Duodenal mucosa (tissue), 2 donors: Measurements from ENCODE around the gene AFP.

Experiments
- H3K27ac ChIP-seq: one replicate; pipeline ENCODE4 v1.7.0; 2013; ENCODE audit warnings: low read depth, low read length
- H3K27me3 ChIP-seq, 2 donors: one replicate each; pipeline ENCODE4 v1.7.0; 2013; ENCODE audit warnings: low read length in 2 of 2, control low read depth in 1 of 2; ENCODE audit not compliant: insufficient read depth in 2 of 2, control insufficient read depth in 1 of 2
- H3K36me3 ChIP-seq, 2 donors: one replicate each; pipeline ENCODE4 v1.7.0; 2013; ENCODE audit warnings: low read length in 2 of 2, control low read depth in 1 of 2; ENCODE audit not compliant: insufficient read depth in 2 of 2, control insufficient read depth in 1 of 2
- H3K4me1 ChIP-seq, 2 donors: one replicate each; pipeline ENCODE4 v1.7.0; 2013; ENCODE audit warnings: low read length in 2 of 2, control low read depth in 1 of 2; ENCODE audit not compliant: insufficient read depth in 2 of 2, control insufficient read depth in 1 of 2
- H3K4me3 ChIP-seq, 2 donors: one replicate each; pipeline ENCODE4 v1.7.0; 2013; ENCODE audit warnings: low read length in 2 of 2, low read depth in 1 of 2
- H3K9ac ChIP-seq, 2 donors: one replicate each; pipeline ENCODE4 v1.7.0; 2013; ENCODE audit warnings: low read length in 2 of 2, low read depth in 1 of 2
- H3K9me3 ChIP-seq, 2 donors: one replicate each; pipeline ENCODE4 v1.7.0; 2013; ENCODE audit warnings: low read length in 2 of 2, control low read depth in 1 of 2; ENCODE audit not compliant: control insufficient read depth in 1 of 2

AFP gene

GRCh38 chr4:73422458-73422752 is 13.6 kb upstream of the AFP start:
- no peak overlapping the region for H3K4me3 ChIP-seq
- no peaks in the 10 kb centered on the region for H3K36me3 ChIP-seq
- H3K27me3 ChIP-seq, result no peaks in the 10 kb centered on the region
- no peaks in the 10 kb centered on the region for H3K9me3 ChIP-seq
- no peak overlapping the region for H3K9ac ChIP-seq
- H3K4me1 ChIP-seq, result no peaks in the 10 kb centered on the region
- H3K27ac ChIP-seq, result no peak overlapping the region

- Histone ChIP-seq H3K4me3 (no peak overlapping the region), H3K4me1 (no peaks in the 10 kb centered on the region), H3K9me3 (no peaks in the 10 kb centered on the region), H3K27me3 (no peaks in the 10 kb centered on the region), H3K36me3 (no peaks in the 10 kb centered on the region), H3K9ac (no peak overlapping the region), H3K27ac (no peak overlapping the region)
Observed at GRCh38 chr4:73423184-73423583, 12.8 kb upstream of the AFP start.

DNA sequence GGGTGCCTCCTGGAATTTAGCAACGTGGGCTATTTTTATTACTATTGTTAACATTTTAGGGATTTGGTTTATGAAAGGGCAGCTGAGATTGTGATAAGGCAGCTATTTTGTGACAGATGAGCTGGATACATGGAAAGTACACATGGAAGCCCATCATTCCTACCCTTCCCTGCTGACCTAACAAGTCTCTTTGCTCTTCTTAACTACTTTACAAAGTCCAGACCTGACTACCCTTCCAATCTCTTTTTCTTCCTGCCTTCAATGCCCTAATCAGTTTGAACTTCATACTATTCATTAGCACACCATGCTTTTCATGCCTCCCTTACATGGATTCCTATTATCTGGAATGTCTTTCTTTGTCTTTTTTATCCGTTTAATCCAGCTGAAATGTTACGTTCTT is 9.4 kb upstream of the AFP start:
- Histone ChIP-seq H3K9me3 (no peaks in the 10 kb centered on the region), H3K4me1 (no peaks in the 10 kb centered on the region), H3K4me3 (no peak overlapping the region), H3K27me3 (no peaks in the 10 kb centered on the region), H3K27ac (no peak overlapping the region), H3K36me3 (no peaks in the 10 kb centered on the region), H3K9ac (no peak overlapping the region)

DNA sequence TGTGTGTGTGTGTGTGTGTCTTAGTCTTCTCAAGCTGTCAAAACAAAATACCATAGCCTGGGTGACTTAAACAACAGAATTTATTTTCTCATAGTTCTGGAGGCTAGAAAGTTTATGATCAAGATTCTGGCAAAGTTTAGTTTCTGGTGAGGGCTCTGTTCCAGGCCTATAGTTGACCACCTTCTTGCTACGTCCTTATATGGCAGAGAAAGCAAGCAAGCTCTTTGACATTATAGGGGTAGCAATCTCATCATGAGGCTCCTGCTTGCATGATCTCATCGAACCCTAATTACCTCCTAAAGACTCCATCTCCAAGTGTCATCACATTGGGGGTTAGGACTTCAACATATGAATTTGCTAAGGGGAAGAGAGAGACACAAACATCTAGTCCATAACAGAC is 6.9 kb upstream of the AFP start:
- Histone ChIP-seq H3K4me3 (no peak overlapping the region), H3K9me3 (no peaks in the 10 kb centered on the region), H3K4me1 (peaks cover 0 to 5% of the 10 kb centered on the region in 2 donors), H3K27ac (no peak overlapping the region), H3K36me3 (no peaks in the 10 kb centered on the region), H3K27me3 (no peaks in the 10 kb centered on the region), H3K9ac (no peak overlapping the region)

GRCh38 chr4:73429826-73430587 is 6.0 kb upstream of the AFP start:
- Histone ChIP-seq H3K27me3 (no peaks in the 10 kb centered on the region), H3K36me3 (no peaks in the 10 kb centered on the region), H3K4me1 (peaks cover 0 to 5% of the 10 kb centered on the region in 2 donors), H3K9ac (no peak overlapping the region), H3K4me3 (no peak overlapping the region), H3K27ac (no peak overlapping the region), H3K9me3 (no peaks in the 10 kb centered on the region)

DNA sequence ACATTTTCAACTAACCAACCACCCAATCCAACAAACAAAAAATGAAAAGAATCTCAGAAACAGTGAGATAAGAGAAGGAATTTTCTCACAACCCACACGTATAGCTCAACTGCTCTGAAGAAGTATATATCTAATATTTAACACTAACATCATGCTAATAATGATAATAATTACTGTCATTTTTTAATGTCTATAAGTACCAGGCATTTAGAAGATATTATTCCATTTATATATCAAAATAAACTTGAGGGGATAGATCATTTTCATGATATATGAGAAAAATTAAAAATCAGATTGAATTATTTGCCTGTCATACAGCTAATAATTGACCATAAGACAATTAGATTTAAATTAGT is 4.2 kb upstream of the AFP start:
- Histone ChIP-seq H3K4me1 (peaks cover 0 to 5% of the 10 kb centered on the region in 2 donors), H3K9ac (no peak overlapping the region), H3K27ac (no peak overlapping the region), H3K36me3 (no peaks in the 10 kb centered on the region), H3K27me3 (no peaks in the 10 kb centered on the region), H3K4me3 (no peak overlapping the region), H3K9me3 (no peaks in the 10 kb centered on the region)

DNA sequence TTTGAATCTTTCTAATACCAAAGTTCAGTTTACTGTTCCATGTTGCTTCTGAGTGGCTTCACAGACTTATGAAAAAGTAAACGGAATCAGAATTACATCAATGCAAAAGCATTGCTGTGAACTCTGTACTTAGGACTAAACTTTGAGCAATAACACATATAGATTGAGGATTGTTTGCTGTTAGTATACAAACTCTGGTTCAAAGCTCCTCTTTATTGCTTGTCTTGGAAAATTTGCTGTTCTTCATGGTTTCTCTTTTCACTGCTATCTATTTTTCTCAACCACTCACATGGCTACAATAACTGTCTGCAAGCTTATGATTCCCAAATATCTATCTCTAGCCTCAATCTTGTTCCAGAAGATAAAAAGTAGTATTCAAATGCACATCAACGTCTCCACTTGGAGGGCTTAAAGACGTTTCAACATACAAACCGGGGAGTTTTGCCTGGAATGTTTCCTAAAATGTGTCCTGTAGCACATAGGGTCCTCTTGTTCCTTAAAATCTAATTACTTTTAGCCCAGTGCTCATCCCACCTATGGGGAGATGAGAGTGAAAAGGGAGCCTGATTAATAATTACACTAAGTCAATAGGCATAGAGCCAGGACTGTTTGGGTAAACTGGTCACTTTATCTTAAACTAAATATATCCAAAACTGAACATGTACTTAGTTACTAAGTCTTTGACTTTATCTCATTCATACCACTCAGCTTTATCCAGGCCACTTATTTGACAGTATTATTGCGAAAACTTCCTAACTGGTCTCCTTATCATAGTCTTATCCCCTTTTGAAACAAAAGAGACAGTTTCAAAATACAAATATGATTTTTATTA is 3.6 kb upstream of the AFP start:
- Histone ChIP-seq H3K36me3 (no peaks in the 10 kb centered on the region), H3K27ac (no peak overlapping the region), H3K9ac (no peak overlapping the region)

GRCh38 chr4:73433140-73433539 is 2.9 kb upstream of the AFP start:
- H3K27me3 ChIP-seq, result no peaks in the 10 kb centered on the region
- H3K4me3 ChIP-seq, result no peak overlapping the region
- H3K36me3 ChIP-seq, result no peaks in the 10 kb centered on the region
- H3K9ac ChIP-seq, result no peak overlapping the region
- no peaks in the 10 kb centered on the region for H3K9me3 ChIP-seq
- H3K4me1 ChIP-seq, result peaks cover 0 to 5% of the 10 kb centered on the region in 2 donors
- H3K27ac ChIP-seq, result no peak overlapping the region

More for the DNA sequence above, 3.6 kb upstream of the AFP start:
- H3K4me1 ChIP-seq, result peaks cover 0 to 5% of the 10 kb centered on the region in 2 donors
- no peaks in the 10 kb centered on the region for H3K27me3 ChIP-seq
- H3K9me3 ChIP-seq, result no peaks in the 10 kb centered on the region
- H3K4me3 ChIP-seq, result no peak overlapping the region

DNA sequence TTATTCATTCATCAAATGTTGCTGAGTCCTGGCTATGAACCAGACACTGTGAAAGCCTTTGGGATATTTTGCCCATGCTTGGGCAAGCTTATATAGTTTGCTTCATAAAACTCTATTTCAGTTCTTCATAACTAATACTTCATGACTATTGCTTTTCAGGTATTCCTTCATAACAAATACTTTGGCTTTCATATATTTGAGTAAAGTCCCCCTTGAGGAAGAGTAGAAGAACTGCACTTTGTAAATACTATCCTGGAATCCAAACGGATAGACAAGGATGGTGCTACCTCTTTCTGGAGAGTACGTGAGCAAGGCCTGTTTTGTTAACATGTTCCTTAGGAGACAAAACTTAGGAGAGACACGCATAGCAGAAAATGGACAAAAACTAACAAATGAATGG is 1.7 kb upstream of the AFP start:
- Histone ChIP-seq H3K27ac (no peak overlapping the region), H3K4me1 (peaks cover 0 to 5% of the 10 kb centered on the region in 2 donors), H3K4me3 (no peak overlapping the region), H3K27me3 (no peaks in the 10 kb centered on the region), H3K9me3 (no peaks in the 10 kb centered on the region), H3K36me3 (no peaks in the 10 kb centered on the region), H3K9ac (no peak overlapping the region)

DNA sequence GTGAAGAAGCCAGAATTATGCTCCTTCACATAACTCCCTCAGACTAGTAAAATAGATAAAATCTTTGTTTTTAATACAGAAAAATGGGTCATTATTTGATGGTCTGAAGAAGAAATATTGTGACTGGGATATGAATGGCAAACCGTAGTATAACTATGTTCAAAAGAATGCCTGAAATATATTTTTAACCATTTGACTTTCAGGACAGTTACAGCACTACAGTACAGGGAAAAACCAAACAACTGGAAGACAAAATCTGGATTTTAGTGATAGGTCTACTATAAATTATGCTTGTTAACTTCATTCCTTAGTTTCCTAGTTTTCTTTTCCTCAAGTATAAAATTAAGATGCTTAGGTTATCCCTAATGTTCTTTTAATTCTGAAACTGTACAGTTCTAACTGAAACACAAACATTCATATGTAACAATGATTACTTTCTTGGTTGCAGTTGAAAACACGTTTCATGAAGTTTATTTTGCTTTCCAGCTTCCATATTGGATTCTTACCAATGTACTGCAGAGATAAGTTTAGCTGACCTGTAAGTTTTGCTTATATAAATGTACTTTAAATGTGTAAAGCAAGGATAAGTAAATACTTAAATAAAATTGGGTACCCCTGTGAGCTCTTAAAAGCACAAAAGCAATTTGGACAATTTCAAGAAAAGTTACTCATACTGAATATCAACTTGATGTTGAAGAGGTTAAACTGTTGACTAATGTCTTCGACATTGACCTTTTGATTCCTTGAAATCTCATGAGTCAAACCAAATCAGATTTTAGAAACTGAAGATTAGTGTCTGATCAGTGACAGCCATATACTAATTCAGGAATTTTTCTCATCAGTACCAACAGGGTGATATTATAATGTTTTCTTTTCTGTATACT is 895 bp downstream of the AFP start:
- Histone ChIP-seq H3K9ac (no peak overlapping the region), H3K9me3 (no peaks in the 10 kb centered on the region), H3K36me3 (no peaks in the 10 kb centered on the region), H3K27me3 (no peaks in the 10 kb centered on the region), H3K27ac (no peak overlapping the region), H3K4me1 (peaks cover 0 to 5% of the 10 kb centered on the region in 2 donors), H3K4me3 (no peak overlapping the region)
